Measurements from ENCODE around the gene ZFAND6. TPM values are rescaled to one million over a fixed set of nuclear protein-coding genes. Genes with fewer than 3 reads are reported as not detected.
"Not testable (repeated sequence)": the region's sequence is repeated elsewhere in the genome, so short reads cannot be mapped to it uniquely, and the experiment has no call there.

ZFAND6 gene
- total and polyA plus RNA-seq, 4 donors = 61.2 to 94.0 (median 75.5) TPM

DNA sequence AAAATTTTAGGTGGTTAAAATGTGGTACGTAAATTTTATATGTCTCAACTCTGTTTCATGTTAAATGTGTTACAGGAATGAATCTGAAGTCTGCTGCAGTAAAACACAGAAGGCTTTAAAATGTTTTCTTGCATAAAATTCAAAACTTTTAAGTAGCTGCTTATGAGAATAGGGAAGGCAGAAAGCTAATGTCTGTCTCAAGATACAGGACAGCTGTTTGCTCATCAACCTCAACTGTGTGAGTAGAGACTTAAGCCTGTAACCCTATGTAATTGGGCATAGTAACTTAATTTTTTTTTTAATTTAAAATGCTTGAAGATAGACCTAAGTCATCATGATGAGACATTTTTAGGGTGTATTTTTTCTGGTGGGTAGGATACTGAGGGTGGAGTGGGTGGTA, 38.9 kb downstream of the ZFAND6 start:
- no peaks in the 10 kb centered on the region for H3K36me3 ChIP-seq (ENCODE audit: control insufficient read depth in 1 of 2, insufficient read depth in 2 of 2, low read length in 1 of 2)
- intact Hi-C loops (cut with DNase I) = no loop called here
- no peak overlapping the region for H3K4me3 ChIP-seq (ENCODE audit: low read length in 2 of 2)
- H3K27me3 ChIP-seq (ENCODE audit: control insufficient read depth in 1 of 2, insufficient read depth in 2 of 2, low read length in 1 of 2) = no peaks in the 10 kb centered on the region
- DNase-seq (no peak), ATAC-seq (ENCODE audit: low FRiP score) (no peak)
- H3K9me3 ChIP-seq (ENCODE audit: control insufficient read depth, low read length) = no peaks in the 10 kb centered on the region
- no peak overlapping the region for H3K27ac ChIP-seq (ENCODE audit: low read depth in 1 of 2, low read length in 2 of 2)
- peaks cover 0 to 10% of the 10 kb centered on the region in 2 donors for H3K4me1 ChIP-seq (ENCODE audit: control insufficient read depth in 1 of 2, insufficient read depth in 2 of 2, low read length in 2 of 2)
- 98 to 100% methylated on average over 1 of the region's 1 CpG for whole genome bisulfite sequencing, 2 donors

DNA sequence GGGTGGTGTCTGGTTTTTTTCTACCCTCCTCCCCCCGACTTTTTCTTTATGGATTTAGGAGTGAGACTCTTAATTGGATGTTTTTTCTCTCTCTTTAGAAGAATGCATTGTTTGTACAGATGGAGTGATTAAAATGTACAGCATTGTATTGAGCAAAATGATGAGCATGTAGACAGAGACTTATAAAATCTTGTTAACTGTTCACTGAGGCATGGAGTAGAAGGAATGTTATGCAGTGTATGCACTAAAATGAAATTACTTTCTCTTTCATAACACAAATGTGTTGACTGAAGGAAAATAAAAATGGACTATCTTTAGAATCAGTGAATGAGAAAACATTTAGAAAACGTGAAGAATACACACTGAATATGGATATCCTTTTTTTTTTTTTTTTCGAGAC, 39.8 kb downstream of the ZFAND6 start:
- intact Hi-C loops (cut with DNase I) = no loop called here
- Histone ChIP-seq H3K27ac (ENCODE audit: low read depth in 1 of 2, low read length in 2 of 2) (no peak overlapping the region), H3K4me1 (ENCODE audit: control insufficient read depth in 1 of 2, insufficient read depth in 2 of 2, low read length in 2 of 2) (peaks cover 3 to 4% of the 10 kb centered on the region in 2 donors), H3K9me3 (ENCODE audit: control insufficient read depth, low read length) (no peaks in the 10 kb centered on the region), H3K4me3 (ENCODE audit: low read length in 2 of 2) (no peak overlapping the region), H3K27me3 (ENCODE audit: control insufficient read depth in 1 of 2, insufficient read depth in 2 of 2, low read length in 1 of 2) (no peaks in the 10 kb centered on the region), H3K36me3 (ENCODE audit: control insufficient read depth in 1 of 2, insufficient read depth in 2 of 2, low read length in 1 of 2) (no peaks in the 10 kb centered on the region)
- DNase-seq (no peak), ATAC-seq (ENCODE audit: low FRiP score) (no peak)
- 53 to 54% methylated on average over 2 to 3 of the region's 3 CpGs for WGBS, 2 donors

DNA sequence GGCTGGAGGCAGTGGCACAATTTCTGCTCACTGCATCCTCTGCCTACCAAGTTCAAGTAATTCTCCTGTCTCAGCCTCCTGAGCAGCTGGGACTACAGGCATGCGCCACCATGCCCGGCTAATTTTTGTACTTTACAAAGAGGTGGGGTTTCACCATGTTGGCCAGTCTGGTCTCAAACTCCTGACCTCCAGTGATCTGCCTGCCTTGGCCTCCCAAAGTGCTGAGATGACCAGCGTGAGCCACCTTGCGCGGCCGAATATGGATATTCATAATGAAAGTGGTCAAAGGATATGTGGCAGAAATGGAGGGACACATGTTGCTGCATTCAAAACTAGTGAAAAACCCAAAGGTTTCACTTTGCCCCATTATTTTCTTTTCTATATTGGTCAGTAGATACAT, 40.2 kb downstream of the ZFAND6 start:
- H3K9me3 ChIP-seq (ENCODE audit: control insufficient read depth, low read length); intact Hi-C loops (cut with DNase I); H3K4me3 ChIP-seq (ENCODE audit: low read length in 2 of 2); H3K27me3 ChIP-seq (ENCODE audit: control insufficient read depth in 1 of 2, insufficient read depth in 2 of 2, low read length in 1 of 2); H3K36me3 ChIP-seq (ENCODE audit: control insufficient read depth in 1 of 2, insufficient read depth in 2 of 2, low read length in 1 of 2); H3K4me1 ChIP-seq (ENCODE audit: control insufficient read depth in 1 of 2, insufficient read depth in 2 of 2, low read length in 2 of 2); DNase-seq; H3K27ac ChIP-seq (ENCODE audit: low read depth in 1 of 2, low read length in 2 of 2); ATAC-seq (ENCODE audit: low FRiP score): not testable (repeated sequence)
- 94 to 95% methylated on average over 6 of the region's 6 CpGs for WGBS, 2 donors

DNA sequence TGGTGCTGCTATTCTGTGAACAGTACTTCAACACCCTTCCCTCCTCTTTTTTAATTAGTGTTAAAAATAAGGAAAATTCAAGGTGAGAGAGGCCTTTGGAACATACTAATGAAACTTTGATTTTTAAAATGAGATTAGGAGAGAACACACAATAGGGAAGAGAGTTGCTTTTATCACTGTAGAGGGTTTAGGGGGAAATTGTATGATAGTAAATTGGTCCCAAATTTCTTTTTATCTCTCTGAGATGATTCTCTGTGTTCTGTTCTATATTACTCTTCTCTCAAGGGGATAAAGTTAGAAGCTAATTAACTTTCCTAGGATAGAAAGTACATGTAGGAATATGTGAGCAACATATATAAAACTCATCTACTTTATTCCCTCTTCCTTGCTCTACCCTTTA, 40.8 kb downstream of the ZFAND6 start:
- DNase-seq (no peak), ATAC-seq (ENCODE audit: low FRiP score) (no peak)
- Histone ChIP-seq H3K9me3 (ENCODE audit: control insufficient read depth, low read length) (no peaks in the 10 kb centered on the region), H3K27me3 (ENCODE audit: control insufficient read depth in 1 of 2, insufficient read depth in 2 of 2, low read length in 1 of 2) (no peaks in the 10 kb centered on the region), H3K36me3 (ENCODE audit: control insufficient read depth in 1 of 2, insufficient read depth in 2 of 2, low read length in 1 of 2) (no peaks in the 10 kb centered on the region), H3K27ac (ENCODE audit: low read depth in 1 of 2, low read length in 2 of 2) (no peak overlapping the region), H3K4me1 (ENCODE audit: control insufficient read depth in 1 of 2, insufficient read depth in 2 of 2, low read length in 2 of 2) (peaks cover 0 to 3% of the 10 kb centered on the region in 2 donors), H3K4me3 (ENCODE audit: low read length in 2 of 2) (no peak overlapping the region)
- intact Hi-C loops (cut with DNase I) = no loop called here

DNA sequence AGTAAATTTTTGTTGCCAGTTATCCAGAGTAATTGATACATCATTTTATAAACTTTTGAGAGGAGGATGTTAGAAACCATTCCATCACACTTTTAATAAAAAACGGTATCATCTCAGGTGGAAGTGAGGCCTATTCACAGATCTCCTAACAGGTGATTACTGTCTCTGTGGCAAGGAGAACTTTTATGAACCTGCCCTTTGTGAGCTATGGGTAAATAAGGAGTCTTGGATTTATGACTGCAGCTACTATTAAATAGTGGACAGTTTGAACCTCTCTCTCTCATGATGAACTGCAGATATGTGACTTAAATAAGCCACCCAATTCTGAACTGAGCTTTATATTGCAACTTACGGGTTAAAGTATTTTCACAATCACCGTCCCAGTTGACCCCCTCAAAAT, 45.7 kb downstream of the ZFAND6 start:
- Histone ChIP-seq H3K27ac (ENCODE audit: low read depth in 1 of 2, low read length in 2 of 2) (no peak overlapping the region), H3K36me3 (ENCODE audit: control insufficient read depth in 1 of 2, insufficient read depth in 2 of 2, low read length in 1 of 2) (no peaks in the 10 kb centered on the region), H3K9me3 (ENCODE audit: control insufficient read depth, low read length) (no peaks in the 10 kb centered on the region), H3K4me1 (ENCODE audit: control insufficient read depth in 1 of 2, insufficient read depth in 2 of 2, low read length in 2 of 2) (peaks cover 0 to 3% of the 10 kb centered on the region in 2 donors), H3K27me3 (ENCODE audit: control insufficient read depth in 1 of 2, insufficient read depth in 2 of 2, low read length in 1 of 2) (no peaks in the 10 kb centered on the region), H3K4me3 (ENCODE audit: low read length in 2 of 2) (no peak overlapping the region)
- DNase-seq = no peak
- 88 to 93% methylated on average over 3 of the region's 3 CpGs for WGBS, 2 donors
- no peak for ATAC-seq (ENCODE audit: low FRiP score)
- intact Hi-C loops (cut with DNase I) = no loop called here

DNA sequence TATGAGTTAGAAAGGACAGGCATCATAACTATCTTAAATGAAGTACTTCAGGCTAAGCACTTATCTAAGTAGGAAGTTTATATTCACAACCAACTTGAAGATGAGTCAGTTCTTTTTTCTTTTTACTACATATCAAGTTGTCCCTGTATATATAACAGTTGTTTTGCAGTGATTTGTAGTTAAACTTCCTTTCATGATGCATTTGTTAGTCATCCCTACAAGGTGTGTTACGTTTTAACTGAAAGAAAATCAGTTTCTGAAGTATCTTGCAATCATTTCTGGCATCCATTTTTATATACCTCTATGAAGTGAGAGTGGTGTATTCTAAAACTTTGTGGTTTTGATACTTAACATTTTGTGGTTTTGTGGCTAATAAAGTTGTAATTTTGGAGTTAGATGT, 46.1 kb downstream of the ZFAND6 start:
- Histone ChIP-seq H3K27me3 (ENCODE audit: control insufficient read depth in 1 of 2, insufficient read depth in 2 of 2, low read length in 1 of 2) (no peaks in the 10 kb centered on the region), H3K4me3 (ENCODE audit: low read length in 2 of 2) (no peak overlapping the region), H3K36me3 (ENCODE audit: control insufficient read depth in 1 of 2, insufficient read depth in 2 of 2, low read length in 1 of 2) (no peaks in the 10 kb centered on the region), H3K27ac (ENCODE audit: low read depth in 1 of 2, low read length in 2 of 2) (no peak overlapping the region), H3K4me1 (ENCODE audit: control insufficient read depth in 1 of 2, insufficient read depth in 2 of 2, low read length in 2 of 2) (peaks cover 0 to 3% of the 10 kb centered on the region in 2 donors), H3K9me3 (ENCODE audit: control insufficient read depth, low read length) (no peaks in the 10 kb centered on the region)
- intact Hi-C loops (cut with DNase I) = no loop called here
- ATAC-seq (ENCODE audit: low FRiP score) (no peak), DNase-seq (no peak)
- WGBS, 2 donors = 91 to 94% methylated on average over 1 of the region's 1 CpG

DNA sequence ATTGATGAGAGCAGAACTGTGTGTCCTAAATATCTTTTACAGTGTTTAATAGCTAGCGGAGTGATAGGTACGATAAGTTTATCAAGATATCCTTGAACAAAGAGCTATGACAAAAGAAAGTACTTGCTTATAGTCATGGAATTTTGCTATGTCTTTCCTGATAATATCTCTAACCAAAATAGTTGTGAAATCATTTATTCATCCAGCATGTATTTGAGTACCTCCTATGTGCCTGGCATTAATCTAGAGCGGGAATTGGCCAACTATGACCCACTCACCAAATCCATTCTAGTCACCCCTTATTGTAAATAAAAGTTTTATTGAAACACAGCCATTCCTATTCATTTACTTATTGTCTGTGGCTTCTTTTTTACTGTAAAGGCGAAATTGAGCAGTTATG, 46.6 kb downstream of the ZFAND6 start:
- no peak for ATAC-seq (ENCODE audit: low FRiP score)
- Histone ChIP-seq H3K36me3 (ENCODE audit: control insufficient read depth in 1 of 2, insufficient read depth in 2 of 2, low read length in 1 of 2) (no peaks in the 10 kb centered on the region), H3K4me3 (ENCODE audit: low read length in 2 of 2) (no peak overlapping the region), H3K27me3 (ENCODE audit: control insufficient read depth in 1 of 2, insufficient read depth in 2 of 2, low read length in 1 of 2) (no peaks in the 10 kb centered on the region), H3K9me3 (ENCODE audit: control insufficient read depth, low read length) (no peaks in the 10 kb centered on the region), H3K27ac (ENCODE audit: low read depth in 1 of 2, low read length in 2 of 2) (no peak overlapping the region), H3K4me1 (ENCODE audit: control insufficient read depth in 1 of 2, insufficient read depth in 2 of 2, low read length in 2 of 2) (peaks cover 0 to 3% of the 10 kb centered on the region in 2 donors)
- WGBS, 2 donors = 98 to 99% methylated on average over 4 of the region's 4 CpGs
- DNase-seq = no peak
- intact Hi-C loops (cut with DNase I) = no loop called here

DNA sequence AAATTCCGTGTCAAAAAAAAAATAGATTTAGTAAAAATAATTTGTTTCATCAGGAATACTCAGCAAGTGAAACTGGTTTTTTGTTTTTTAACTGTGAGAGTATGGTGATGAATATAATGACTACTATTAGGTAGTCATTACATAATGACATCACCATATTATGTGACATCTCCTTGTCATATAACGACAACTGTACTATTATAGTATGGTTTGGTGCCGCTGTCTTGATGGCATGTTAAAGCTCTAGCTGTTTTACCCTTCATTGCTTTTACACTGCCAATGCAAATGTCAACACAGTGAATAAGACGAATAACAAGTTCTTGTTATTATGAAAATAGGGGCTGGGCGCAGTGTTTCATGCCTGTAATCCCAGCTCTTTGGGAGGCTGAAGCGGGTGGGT, 47.7 kb downstream of the ZFAND6 start:
- 84 to 86% methylated on average over 6 of the region's 6 CpGs for WGBS, 2 donors

DNA sequence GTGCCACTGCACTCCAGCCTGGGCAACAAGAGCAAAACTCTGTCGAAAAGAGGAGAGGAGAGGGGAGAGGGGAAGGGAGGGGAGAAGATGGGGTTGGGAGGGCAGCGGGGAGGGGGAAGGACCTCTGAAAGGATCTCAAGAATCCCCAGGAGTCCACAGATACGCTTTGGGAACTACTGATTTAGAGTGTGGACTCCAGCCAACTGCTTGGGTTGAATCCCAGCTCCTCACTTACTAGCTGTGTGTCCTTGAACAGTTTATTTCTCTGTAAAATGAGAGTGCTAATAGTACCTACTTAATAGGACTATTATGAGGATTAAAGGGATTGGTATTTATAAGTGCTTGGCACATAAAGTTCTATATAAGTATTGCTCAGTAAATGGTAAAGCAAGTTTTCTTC, 48.3 kb downstream of the ZFAND6 start:
- WGBS, 2 donors = 21 to 26% methylated on average over 2 to 3 of the region's 3 CpGs
- no peaks in the 10 kb centered on the region for H3K27me3 ChIP-seq (ENCODE audit: control insufficient read depth in 1 of 2, insufficient read depth in 2 of 2, low read length in 1 of 2)
- H3K9me3 ChIP-seq (ENCODE audit: control insufficient read depth, low read length) = no peaks in the 10 kb centered on the region
- H3K4me1 ChIP-seq (ENCODE audit: control insufficient read depth in 1 of 2, insufficient read depth in 2 of 2, low read length in 2 of 2) = peaks cover 0 to 3% of the 10 kb centered on the region in 2 donors
- no peak for DNase-seq
- no peak overlapping the region for H3K27ac ChIP-seq (ENCODE audit: low read depth in 1 of 2, low read length in 2 of 2)
- ATAC-seq (ENCODE audit: low FRiP score) = no peak
- no peaks in the 10 kb centered on the region for H3K36me3 ChIP-seq (ENCODE audit: control insufficient read depth in 1 of 2, insufficient read depth in 2 of 2, low read length in 1 of 2)
- intact Hi-C loops (cut with DNase I) = no loop called here
- H3K4me3 ChIP-seq (ENCODE audit: low read length in 2 of 2) = no peak overlapping the region

More for the DNA sequence above, 47.7 kb downstream of the ZFAND6 start:
- no peaks in the 10 kb centered on the region for H3K9me3 ChIP-seq (ENCODE audit: control insufficient read depth, low read length)
- ATAC-seq (ENCODE audit: low FRiP score) (no peak), DNase-seq (no peak)
- H3K4me1 ChIP-seq (ENCODE audit: control insufficient read depth in 1 of 2, insufficient read depth in 2 of 2, low read length in 2 of 2) = peaks cover 0 to 3% of the 10 kb centered on the region in 2 donors
- H3K4me3 ChIP-seq (ENCODE audit: low read length in 2 of 2) = no peak overlapping the region
- H3K27ac ChIP-seq (ENCODE audit: low read depth in 1 of 2, low read length in 2 of 2) = no peak overlapping the region
- intact Hi-C loops (cut with DNase I) = no loop called here
- H3K36me3 ChIP-seq (ENCODE audit: control insufficient read depth in 1 of 2, insufficient read depth in 2 of 2, low read length in 1 of 2) = no peaks in the 10 kb centered on the region
- H3K27me3 ChIP-seq (ENCODE audit: control insufficient read depth in 1 of 2, insufficient read depth in 2 of 2, low read length in 1 of 2) = no peaks in the 10 kb centered on the region

Measured in aorta (tissue), 5 donors.